T-helper 17 cell (primary cell): Measurements from ENCODE around the gene XKR8. TPM values are rescaled to one million over a fixed set of nuclear protein-coding genes. Genes with fewer than 3 reads are reported as not detected.

Experiments
- ATAC-seq: fragments of 150-1000 bp; cut with Tn5 transposase; 2 replicates; pipeline ENCODE4 v1.10.0; 2021; ENCODE audit warnings: mild to moderate bottlenecking, moderate library complexity
- DNase-seq, 3 donors: peaks; one replicate each; pipeline versions ENCODE4 v3.0.0 to v3.0.0-alpha.2; 2020 to 2021
- H3K9me3 ChIP-seq: one replicate; pipeline ENCODE4 v1.7.0; 2013; ENCODE audit warnings: low read length, mild to moderate bottlenecking; ENCODE audit not compliant: control insufficient read depth, poor library complexity, severe bottlenecking
- H3K27ac Mint-ChIP-seq: one replicate; pipeline ENCODE4 v1.8.0; 2022; ENCODE audit warnings: mild to moderate bottlenecking, moderate library complexity, mixed read lengths
- H3K27me3 Mint-ChIP-seq: one replicate; pipeline ENCODE4 v1.8.0; 2022; ENCODE audit warnings: mixed read lengths
- H3K36me3 Mint-ChIP-seq: one replicate; pipeline ENCODE4 v1.8.0; 2022; ENCODE audit warnings: low read depth, mixed read lengths
- H3K4me1 Mint-ChIP-seq: one replicate; pipeline ENCODE4 v1.8.0; 2022; ENCODE audit warnings: mild to moderate bottlenecking, mixed read lengths
- H3K4me3 Mint-ChIP-seq: one replicate; pipeline ENCODE4 v1.8.0; 2022; ENCODE audit warnings: mild to moderate bottlenecking, moderate library complexity, mixed read lengths
- total RNA-seq, 4 donors: library from RNA in 2 of 4; stranded (reverse) in 2 of 4; gene quantifications; one replicate each; pipeline ENCODE4 v1.2.3 and lab custom pipeline; 2022 to 2026

The XKR8 gene
- total RNA-seq, 2 donors from 2014 or later = 4.6 to 7.3 TPM

DNA sequence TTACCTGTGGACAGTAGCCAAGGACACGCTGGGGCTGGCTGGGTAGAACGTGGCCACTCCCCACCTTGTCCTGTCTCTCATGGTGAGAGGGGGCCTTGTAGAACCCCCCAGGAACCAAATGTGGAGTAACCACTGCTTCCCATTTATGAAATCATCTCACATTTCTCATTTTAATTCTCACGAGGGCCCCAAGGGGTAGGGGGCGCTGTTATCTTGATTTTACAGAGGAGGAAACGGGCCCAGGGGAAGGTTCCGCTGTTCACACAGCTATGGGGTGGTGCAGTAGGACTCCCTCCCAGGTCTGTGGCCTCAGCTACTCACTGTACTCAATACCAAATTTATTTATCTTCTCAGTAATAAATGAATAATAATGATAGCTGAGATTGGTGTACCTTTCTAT is 19.5 kb upstream of the XKR8 start:
- H3K27me3 Mint-ChIP-seq = peaks cover 5% of the 10 kb centered on the region
- peaks cover 39% of the 10 kb centered on the region for H3K4me1 Mint-ChIP-seq

DNA sequence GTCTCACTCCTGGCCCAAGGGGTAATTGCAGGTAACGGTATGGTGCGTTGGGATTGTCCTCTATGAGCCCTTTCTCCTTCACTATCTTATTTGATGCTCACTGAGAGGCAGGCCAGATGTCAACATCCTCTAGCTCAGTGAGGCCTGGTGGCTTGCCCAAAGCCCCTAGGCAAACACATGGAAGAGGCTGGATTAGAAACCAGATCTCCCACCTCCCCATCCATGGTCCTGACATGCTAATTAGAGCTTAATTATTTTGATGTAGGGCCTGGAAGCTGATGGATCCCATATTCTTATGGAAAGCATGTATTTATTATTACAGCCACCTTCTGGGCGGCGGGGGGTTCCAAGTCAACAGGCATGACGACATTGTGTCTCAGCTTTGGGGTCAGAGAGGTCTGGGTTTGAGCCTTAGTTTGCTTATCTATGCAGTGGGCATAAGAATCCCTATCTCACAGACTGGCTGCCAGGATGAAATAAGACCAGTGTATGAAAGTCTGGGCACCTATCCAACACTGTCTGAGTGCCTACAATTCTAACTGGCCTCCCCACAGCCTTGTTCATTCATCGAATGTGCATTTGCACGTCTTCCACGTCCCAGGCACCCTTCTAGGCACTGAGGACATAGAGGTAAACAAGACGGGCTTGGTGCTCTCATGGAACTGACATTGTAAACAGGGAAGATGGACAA is 18.8 kb upstream of the XKR8 start:
- H3K4me3 Mint-ChIP-seq = peak overlapping the region; percentile 5
- peaks cover 32% of the 10 kb centered on the region for H3K4me1 Mint-ChIP-seq
- H3K36me3 Mint-ChIP-seq = no peaks in the 10 kb centered on the region
- peak overlapping the region; percentile 84 for H3K27ac Mint-ChIP-seq
- no peak for ATAC-seq
- no peaks in the 10 kb centered on the region for H3K9me3 ChIP-seq
- DNase-seq = no peak
- H3K27me3 Mint-ChIP-seq = no peaks in the 10 kb centered on the region

More for the DNA sequence above, 19.5 kb upstream of the XKR8 start:
- no peaks in the 10 kb centered on the region for H3K36me3 Mint-ChIP-seq
- H3K27ac Mint-ChIP-seq = peak overlapping the region; percentile 84
- peak; percentile 42 to 60 (median 42) for DNase-seq
- H3K9me3 ChIP-seq = no peaks in the 10 kb centered on the region
- ATAC-seq = peak; percentile 89
- H3K4me3 Mint-ChIP-seq = peak overlapping the region; percentile 49

DNA sequence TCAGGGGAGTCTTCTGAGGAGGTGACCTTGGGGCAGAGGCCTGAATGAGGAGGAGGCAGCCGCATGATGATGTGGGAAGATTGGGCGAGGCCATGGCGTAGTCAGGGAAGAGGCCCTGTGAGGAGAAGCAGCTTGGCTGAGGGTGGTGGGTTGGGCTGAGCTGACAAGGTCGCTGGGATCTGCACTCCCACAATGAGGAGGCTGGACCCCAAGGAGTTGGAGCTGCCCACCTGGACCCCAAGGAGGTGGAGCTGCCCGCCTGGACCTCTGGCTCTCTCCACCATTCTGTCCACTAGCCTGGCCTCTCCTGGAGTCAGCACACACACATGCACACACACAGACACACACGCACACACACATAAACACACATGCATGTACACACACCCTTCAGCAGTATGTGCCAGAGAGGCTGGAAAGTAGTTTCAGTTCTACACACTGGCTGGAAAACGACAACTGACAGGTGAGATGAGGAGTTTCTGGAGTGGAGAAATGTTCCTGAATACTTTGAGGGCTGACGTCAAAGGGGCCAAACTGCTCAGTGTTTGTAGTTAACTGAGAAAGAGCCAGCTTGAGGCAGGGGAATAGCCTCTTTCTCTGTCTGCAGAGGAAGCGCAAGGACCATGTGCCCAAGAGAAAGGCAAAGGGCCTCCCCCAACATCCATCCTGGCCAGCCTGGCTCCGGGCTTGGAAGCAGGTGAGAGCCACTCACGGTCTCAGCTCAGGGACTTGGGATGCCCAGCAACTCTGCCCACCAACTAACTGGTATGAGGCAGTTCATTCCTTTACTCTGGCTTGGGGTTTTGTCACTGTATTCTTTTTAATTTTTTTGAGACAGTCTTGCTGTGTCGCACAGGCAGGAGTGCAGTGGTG is 17.9 kb upstream of the XKR8 start:
- no peaks in the 10 kb centered on the region for H3K9me3 ChIP-seq
- DNase-seq (no peak), ATAC-seq (no peak)
- peak overlapping the region; percentile 86 for H3K27ac Mint-ChIP-seq
- H3K4me3 Mint-ChIP-seq = no peak overlapping the region
- no peaks in the 10 kb centered on the region for H3K36me3 Mint-ChIP-seq
- no peaks in the 10 kb centered on the region for H3K27me3 Mint-ChIP-seq
- H3K4me1 Mint-ChIP-seq = peaks cover 31% of the 10 kb centered on the region

- Mint-ChIP-seq H3K4me1 (peaks cover 25% of the 10 kb centered on the region), H3K36me3 (no peaks in the 10 kb centered on the region), H3K27me3 (no peaks in the 10 kb centered on the region), H3K27ac (peak overlapping the region; percentile 86), H3K4me3 (peak overlapping the region; percentile 28)
- ATAC-seq (no peak), DNase-seq (no peak)
- H3K9me3 ChIP-seq = no peaks in the 10 kb centered on the region
These were observed 14.8 kb upstream of the XKR8 start for GRCh38 chr1:27945020-27945419.

DNA sequence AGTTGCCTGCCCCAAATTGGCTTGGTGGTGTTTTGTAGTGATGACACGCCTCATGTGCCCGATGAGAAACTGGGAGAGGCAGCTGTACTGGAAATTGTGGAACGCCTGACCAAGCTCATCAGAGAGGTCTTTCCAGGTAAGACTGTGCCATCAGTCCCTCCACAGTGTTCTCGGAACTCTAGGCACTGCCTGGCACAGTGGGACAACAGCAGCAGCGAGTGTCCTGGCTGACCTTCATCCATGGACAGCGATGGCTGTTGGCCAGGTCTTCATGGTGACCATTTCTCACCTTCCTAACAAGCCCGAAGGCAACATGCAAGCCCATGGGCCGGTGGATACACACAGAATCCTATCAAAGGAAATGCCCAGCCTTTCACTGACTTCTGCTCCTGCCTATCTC is 10.7 kb upstream of the XKR8 start:
- Mint-ChIP-seq H3K27ac (no peak overlapping the region), H3K4me3 (no peak overlapping the region)

DNA sequence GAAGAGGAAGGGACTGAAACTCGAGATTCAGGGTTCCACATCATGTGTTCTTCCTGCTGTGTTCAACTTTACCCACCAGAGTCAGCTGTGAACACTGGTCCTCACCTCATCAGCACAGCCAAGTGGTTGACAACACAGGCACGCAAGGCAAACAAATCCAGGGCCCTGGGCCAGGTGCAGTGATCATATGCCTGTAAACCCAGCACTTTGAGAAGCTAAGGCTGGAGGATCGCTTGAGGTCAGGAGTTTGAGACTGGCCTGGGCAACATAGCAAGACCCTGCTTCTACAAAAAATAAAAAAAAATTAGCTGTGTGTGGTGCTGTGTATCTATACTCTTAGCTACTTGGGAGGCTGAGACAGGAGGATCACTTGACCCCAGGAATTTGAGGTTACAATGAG is 8.4 kb upstream of the XKR8 start:
- peaks cover 5% of the 10 kb centered on the region for H3K27me3 Mint-ChIP-seq
- DNase-seq (no peak), ATAC-seq (no peak)
- no peaks in the 10 kb centered on the region for H3K36me3 Mint-ChIP-seq
- no peak overlapping the region for H3K27ac Mint-ChIP-seq
- H3K4me3 Mint-ChIP-seq = no peak overlapping the region
- H3K9me3 ChIP-seq = no peaks in the 10 kb centered on the region
- H3K4me1 Mint-ChIP-seq = peaks cover 2% of the 10 kb centered on the region

More for the DNA sequence above, 10.7 kb upstream of the XKR8 start:
- no peak for ATAC-seq
- no peak for DNase-seq
- no peaks in the 10 kb centered on the region for H3K9me3 ChIP-seq
- Mint-ChIP-seq H3K36me3 (no peaks in the 10 kb centered on the region), H3K4me1 (peaks cover 6% of the 10 kb centered on the region), H3K27me3 (no peaks in the 10 kb centered on the region)

DNA sequence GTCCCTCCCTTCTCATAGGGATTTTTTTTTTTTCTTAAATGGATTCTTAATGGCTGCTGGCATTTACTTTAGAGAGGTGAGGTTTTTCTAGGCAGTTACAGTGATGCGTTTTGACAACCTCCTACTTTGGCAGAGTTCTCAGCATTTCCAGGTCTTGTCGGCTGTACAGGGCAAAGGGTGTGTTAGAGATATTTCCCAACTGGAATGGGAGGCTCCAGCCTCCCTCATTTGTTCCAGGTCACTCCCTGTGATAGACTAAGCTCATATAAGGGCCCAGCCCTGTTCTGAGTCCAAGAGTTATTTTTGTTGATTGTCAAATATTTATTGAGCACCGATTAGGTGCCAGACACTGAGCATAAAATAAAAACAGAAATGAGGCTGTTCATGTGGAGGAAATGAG is 7.6 kb upstream of the XKR8 start:
- H3K36me3 Mint-ChIP-seq = no peaks in the 10 kb centered on the region
- H3K27ac Mint-ChIP-seq = no peak overlapping the region
- H3K9me3 ChIP-seq = no peaks in the 10 kb centered on the region
- no peak overlapping the region for H3K4me3 Mint-ChIP-seq
- H3K4me1 Mint-ChIP-seq = peaks cover 6% of the 10 kb centered on the region
- DNase-seq (no peak), ATAC-seq (no peak)
- H3K27me3 Mint-ChIP-seq = peaks cover 6% of the 10 kb centered on the region

- H3K4me3 Mint-ChIP-seq = no peak overlapping the region
- H3K36me3 Mint-ChIP-seq = no peaks in the 10 kb centered on the region
- no peak for ATAC-seq
- H3K4me1 Mint-ChIP-seq = peaks cover 9% of the 10 kb centered on the region
- H3K27ac Mint-ChIP-seq = no peak overlapping the region
- no peaks in the 10 kb centered on the region for H3K9me3 ChIP-seq
- no peak for DNase-seq
- H3K27me3 Mint-ChIP-seq = peaks cover 6% of the 10 kb centered on the region
These were observed 5.6 kb upstream of the XKR8 start for GRCh38 chr1:27954186-27954585.

- no peak overlapping the region for H3K4me3 Mint-ChIP-seq
- ATAC-seq (no peak), DNase-seq (no peak)
- H3K27me3 Mint-ChIP-seq = peaks cover 6% of the 10 kb centered on the region
- H3K4me1 Mint-ChIP-seq = peaks cover 11% of the 10 kb centered on the region
- no peak overlapping the region for H3K27ac Mint-ChIP-seq
- no peaks in the 10 kb centered on the region for H3K9me3 ChIP-seq
- no peaks in the 10 kb centered on the region for H3K36me3 Mint-ChIP-seq
These were observed 4.7 kb upstream of the XKR8 start for GRCh38 chr1:27955076-27955475.

- no peak overlapping the region for H3K27ac Mint-ChIP-seq
- H3K4me1 Mint-ChIP-seq = peaks cover 17% of the 10 kb centered on the region
- H3K4me3 Mint-ChIP-seq = no peak overlapping the region
- H3K9me3 ChIP-seq = no peaks in the 10 kb centered on the region
- H3K27me3 Mint-ChIP-seq = peaks cover 6% of the 10 kb centered on the region
- DNase-seq = no peak
- ATAC-seq = no peak
- H3K36me3 Mint-ChIP-seq = no peaks in the 10 kb centered on the region
These were observed 3.0 kb upstream of the XKR8 start for GRCh38 chr1:27956761-27957160.

GRCh38 chr1:27957655-27958054 is 2.1 kb upstream of the XKR8 start:
- no peaks in the 10 kb centered on the region for H3K36me3 Mint-ChIP-seq
- H3K27me3 Mint-ChIP-seq = peaks cover 6% of the 10 kb centered on the region
- H3K9me3 ChIP-seq = no peaks in the 10 kb centered on the region
- H3K27ac Mint-ChIP-seq = no peak overlapping the region
- ATAC-seq (no peak), DNase-seq (no peak)
- peaks cover 20% of the 10 kb centered on the region for H3K4me1 Mint-ChIP-seq
- no peak overlapping the region for H3K4me3 Mint-ChIP-seq

DNA sequence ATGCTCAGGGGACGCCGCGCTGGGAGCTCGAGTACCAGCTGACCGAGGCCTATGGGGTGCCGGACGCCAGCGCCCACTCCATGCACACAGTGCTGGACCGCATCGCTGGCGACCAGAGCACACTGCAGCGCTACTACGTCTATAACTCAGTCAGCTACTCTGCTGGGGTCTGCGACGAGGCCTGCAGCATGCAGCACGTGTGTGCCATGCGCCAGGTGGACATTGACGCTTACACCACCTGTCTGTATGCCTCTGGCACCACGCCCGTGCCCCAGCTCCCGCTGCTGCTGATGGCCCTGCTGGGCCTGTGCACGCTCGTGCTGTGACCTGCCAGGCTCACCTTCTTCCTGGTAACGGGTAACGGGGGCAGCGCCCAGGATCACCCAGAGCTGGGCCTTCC is 1.3 kb upstream of the XKR8 start:
- H3K27me3 Mint-ChIP-seq = peaks cover 6% of the 10 kb centered on the region
- no peak overlapping the region for H3K27ac Mint-ChIP-seq
- H3K4me3 Mint-ChIP-seq = no peak overlapping the region
- no peaks in the 10 kb centered on the region for H3K36me3 Mint-ChIP-seq
- ATAC-seq = no peak
- H3K9me3 ChIP-seq = no peaks in the 10 kb centered on the region
- no peak for DNase-seq
- H3K4me1 Mint-ChIP-seq = peaks cover 24% of the 10 kb centered on the region

DNA sequence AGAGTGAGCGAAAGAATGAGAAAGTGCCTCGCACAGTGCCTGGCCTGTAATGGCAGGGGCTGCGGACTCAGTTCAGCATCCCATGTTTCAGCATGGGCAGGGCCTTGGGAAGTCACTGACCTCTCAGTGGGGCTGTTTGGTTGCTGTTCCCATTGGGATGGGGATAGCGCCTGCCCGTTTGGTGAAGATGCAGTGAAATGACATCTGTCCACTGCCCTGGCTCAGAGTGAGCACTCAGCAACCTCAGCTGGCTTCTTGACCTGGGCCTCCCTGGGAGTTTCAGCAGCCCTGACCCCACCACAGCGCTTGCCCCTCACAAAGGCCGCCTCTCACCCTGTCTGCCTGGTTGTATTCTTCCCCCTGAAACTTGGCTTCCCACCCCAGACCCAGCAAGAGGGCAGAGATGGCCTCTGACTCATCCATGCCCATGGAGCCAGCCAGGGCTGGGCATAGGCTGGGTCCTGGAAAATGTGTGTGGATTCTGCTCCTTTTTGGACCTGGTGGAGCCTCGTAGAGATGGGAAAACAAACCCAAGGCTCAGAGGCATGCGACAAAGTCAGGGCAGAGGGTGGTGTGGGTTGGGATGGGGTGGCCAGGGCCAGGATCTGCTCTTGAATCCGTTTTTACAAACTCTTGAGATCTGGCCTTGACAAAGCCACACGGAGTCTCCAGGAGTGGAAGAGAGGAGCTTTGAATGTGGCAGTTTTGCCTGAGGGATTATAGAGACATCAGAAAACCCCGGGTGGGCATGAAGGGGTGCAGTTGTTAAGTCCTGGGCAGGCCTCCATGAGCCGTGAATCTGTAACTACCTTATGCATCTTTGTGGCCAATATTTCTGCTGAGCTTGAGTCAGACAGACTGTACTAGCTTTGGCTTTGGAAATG is 1.2 kb downstream of the XKR8 start:
- Mint-ChIP-seq H3K4me3 (peak overlapping the region; percentile 84), H3K4me1 (peaks cover 24% of the 10 kb centered on the region), H3K27me3 (peaks cover 5% of the 10 kb centered on the region), H3K36me3 (no peaks in the 10 kb centered on the region), H3K27ac (peak overlapping the region; percentile 71)
- H3K9me3 ChIP-seq = no peaks in the 10 kb centered on the region
- ATAC-seq (no peak), DNase-seq (no peak)
